Measurements from ENCODE around the gene MAPK1.
"Not testable (repeated sequence)": the region's sequence is repeated elsewhere in the genome, so short reads cannot be mapped to it uniquely, and the experiment has no call there.

MAPK1 gene

DNA sequence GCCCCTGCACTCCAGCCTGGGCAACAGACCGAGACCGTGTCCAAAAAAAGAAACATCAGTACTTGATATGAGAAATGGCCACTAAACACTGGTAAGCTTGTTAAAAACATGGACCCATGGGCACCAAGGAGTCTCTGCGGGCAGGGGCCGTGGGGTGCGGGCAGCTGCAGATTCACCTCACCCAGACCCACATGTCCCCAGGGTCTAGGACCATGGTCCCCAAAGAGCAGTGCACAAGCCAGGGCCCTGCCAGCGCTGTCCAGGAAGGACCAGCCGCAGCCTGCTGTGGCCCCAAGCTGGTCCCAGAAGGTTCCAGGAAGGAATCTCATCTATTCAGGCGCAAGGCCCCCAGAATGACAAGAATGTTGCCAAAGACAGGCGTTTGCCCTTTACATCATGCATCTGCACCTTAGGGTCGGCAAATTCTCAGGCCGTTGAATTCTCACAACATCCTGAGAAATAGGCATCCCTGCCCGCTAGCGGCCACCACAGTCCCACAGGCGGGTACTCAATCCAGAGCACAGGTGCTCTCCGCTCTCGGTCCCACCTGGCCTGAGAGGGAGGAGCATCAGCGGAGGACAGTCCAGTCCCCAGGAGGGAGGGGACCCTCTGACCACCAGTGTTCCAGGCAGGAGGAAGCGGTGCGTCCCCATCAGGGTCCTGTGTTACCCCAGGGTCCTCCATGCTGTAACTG lies 141.3 kb downstream of the MAPK1 start:
- DNase-seq (ENCODE audit: low read depth): no peak

DNA sequence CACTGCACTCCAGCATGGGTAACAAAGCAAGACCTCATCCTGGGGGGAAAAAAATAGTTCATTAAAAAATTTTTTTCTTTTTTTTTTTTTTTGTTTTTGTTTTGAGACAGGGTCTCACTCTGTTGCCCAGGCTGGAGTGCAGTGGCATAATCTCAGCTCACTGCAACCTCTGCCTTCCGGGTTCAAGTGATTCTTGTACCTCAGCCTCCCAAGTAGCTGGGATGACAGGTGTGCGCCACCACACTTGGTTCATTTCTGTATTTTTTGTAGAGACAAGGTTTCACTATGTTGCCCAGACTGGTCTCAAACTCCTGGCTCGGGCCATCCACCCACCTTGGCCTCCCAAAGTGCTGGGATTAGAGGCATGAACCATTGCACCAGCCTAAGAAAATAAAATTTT lies 142.9 kb downstream of the MAPK1 start:
- not testable (repeated sequence) for DNase-seq (ENCODE audit: low read depth)

DNA sequence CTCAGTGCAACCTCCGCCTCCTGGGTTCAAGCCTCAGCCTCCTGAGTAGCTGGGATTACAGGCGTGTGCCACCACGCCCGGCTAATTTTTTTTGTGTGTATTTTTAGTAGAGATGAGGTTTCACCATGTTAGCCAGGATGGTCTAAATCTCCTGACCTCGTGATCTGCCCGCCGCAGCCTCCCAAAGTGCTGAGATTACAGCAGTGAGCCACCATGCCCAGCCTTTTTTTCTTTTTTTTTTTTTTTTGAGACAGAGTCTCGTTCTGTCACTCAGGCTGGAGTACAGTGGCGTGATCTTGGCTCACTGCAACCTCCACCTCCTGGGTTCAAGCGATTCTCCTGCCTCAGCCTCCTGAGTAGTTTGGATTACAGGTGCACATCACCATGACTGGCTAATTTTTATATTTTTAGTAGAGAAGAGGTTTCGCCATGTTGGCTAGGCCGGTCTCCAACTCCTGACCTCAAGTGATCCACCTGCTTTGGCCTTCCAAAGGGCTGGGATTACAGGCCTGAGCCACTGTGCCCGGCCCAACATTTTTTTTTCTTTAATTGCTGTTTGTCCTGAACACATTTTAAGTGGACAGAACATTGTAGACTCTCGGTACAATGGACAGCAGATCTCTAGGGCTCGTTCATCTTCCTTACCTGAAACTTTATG lies 146.1 kb downstream of the MAPK1 start:
- DNase-seq (ENCODE audit: low read depth): not testable (repeated sequence)

DNA sequence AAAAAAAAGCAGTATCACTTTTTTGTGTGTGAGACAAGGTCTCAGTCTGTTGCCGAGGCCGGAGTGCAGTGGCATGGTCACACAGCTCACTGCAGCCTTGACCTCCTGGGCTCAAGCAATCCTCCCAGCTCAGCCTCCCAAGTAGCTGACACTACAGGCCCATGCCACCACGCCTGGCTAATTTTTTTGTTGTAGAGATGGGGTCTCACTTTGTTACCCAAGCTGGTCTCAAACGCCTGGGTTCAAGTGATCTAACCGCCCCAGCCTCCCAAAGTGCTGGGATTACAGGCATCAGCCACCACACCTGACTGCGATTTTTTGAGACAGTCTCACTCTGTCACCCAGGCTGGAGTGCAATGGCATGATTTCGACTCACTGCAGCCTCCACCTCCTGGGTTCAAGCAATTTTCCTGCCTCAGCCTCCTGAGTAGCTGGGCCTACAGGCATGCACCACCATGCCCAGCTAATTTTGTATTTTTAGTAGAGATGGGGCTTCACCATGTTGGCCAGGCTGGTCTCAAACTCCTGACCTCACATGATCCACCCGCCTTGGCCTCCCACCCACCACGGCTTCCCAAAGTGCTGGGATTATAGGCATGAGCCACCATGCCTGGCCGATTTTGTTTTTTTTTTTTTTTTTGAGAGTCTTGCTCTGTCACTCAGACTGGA lies 147.1 kb downstream of the MAPK1 start:
- DNase-seq (ENCODE audit: low read depth): not testable (repeated sequence)

DNA sequence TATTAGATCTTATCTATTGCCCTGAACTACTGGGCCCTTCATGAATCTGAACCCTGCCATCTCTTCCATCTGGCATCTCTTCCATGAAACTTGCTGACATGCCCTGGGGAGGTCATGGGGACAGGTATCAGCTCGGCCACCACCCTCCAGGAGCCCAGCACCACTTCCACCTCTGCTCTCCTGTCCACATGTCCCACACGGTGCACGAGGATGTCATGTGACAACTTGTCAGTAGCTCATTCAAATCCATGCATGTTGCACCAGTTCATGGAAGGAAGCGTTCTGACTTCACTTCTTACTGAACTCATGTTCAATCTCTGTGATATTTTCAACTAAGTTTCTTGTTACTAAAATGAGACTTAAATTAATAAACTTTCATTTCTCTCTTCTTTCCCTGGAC lies 148.4 kb downstream of the MAPK1 start:
- no peak for DNase-seq (ENCODE audit: low read depth)

DNA sequence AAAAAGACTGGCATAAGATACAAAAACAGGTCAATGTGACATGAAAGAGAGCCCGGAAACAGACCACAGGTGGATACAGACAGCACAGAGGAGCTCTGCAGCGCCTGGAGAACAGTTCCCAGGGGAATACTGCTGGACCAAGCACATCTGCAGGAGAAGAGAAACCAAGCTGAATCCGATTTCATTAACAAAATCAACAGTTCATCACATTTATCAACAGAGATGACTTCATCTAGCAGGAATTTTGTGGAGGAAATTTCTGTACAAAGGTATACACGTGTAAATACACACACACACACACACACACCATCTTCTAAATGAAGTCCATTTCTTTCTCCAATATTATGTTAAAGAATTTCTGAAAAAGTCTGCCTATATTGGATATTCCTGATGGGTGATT lies 148.9 kb downstream of the MAPK1 start:
- no peak for DNase-seq (ENCODE audit: low read depth)

DNA sequence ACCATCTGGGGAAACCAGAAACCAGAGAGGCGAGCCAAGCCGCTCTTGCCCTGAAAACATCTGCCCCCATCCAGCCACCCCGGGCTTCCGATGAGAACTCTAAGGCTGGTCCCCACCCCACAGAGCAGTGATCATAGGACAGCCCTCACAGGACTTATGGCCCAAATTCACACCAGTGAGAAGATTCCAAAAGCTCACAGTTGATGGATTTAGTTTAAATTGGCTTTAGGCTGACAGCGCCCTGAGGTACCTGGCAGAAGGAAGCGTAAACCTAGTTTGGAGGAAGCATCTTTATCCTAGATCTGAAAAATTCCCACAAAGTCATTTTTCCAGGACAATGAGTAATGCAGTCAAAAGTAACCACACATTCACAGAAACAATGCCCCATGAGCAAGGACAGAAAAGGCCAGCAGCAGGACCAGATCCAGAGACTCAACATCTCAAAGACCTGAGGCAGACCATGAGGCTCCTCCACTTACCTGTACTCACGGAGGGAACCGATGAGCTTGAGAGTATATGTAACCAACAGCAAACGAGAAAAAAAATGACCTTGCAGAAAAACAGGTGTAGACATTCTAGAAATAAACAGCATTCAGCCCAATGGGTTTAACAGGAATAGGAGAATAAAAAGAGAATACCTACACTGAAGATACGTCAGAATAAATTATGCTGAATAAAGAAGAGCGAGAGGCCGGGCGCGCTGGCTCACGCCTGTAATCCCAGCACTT lies 150.9 kb downstream of the MAPK1 start:
- not testable (repeated sequence) for DNase-seq (ENCODE audit: low read depth)

DNA sequence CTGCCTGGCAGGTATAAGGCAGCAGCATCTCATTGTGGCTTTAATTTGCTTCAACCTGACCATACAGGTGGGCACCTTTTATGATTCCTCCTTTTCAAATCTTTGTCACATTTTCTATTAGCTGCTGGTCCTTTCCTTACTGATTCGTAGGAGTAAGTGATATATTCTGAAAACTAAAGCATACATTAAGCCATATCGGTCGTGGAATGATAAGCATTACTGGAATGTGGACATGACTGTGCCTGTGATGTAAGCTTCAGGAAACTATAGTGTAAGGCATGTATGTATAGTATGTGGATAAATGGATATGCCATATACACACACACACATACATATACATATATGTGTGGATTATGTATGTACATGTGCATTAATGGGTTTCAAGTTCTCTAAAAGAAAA lies 152.7 kb downstream of the MAPK1 start:
- DNase-seq (ENCODE audit: low read depth): no peak

DNA sequence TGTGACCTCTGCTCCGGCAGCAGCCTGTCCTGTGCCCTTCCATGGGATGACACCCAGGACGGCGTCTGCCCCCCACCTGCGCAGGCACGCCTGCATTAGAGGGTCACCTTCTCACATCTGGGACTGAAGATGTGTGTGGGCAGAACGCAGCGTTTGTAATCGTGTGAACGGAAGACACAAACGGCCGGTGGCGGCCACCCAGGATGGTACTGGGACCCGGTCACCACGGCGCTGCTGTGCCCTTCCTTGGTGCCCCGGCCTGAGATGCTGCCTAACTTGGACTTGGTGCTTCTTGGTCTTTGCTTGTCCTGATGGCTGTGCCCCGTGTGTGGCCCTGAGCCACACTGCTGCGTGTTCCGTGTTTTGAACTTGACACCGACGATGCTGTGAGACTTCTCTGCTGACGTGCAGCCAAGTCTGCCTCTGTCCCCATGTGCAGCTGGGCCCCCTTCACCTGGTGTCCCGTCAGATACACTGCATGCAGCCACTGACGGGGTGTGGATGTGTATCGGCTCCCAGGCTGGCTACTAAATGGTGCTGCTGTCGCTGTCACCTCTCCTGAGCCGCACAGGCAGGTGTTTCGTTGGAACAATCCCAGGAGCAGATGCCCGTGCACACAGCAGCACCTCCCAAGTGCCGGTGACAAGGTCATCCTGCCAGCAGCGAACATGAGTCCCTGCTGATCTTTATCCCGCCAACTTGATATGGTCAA lies 153.2 kb downstream of the MAPK1 start:
- no peak for DNase-seq (ENCODE audit: low read depth)

DNA sequence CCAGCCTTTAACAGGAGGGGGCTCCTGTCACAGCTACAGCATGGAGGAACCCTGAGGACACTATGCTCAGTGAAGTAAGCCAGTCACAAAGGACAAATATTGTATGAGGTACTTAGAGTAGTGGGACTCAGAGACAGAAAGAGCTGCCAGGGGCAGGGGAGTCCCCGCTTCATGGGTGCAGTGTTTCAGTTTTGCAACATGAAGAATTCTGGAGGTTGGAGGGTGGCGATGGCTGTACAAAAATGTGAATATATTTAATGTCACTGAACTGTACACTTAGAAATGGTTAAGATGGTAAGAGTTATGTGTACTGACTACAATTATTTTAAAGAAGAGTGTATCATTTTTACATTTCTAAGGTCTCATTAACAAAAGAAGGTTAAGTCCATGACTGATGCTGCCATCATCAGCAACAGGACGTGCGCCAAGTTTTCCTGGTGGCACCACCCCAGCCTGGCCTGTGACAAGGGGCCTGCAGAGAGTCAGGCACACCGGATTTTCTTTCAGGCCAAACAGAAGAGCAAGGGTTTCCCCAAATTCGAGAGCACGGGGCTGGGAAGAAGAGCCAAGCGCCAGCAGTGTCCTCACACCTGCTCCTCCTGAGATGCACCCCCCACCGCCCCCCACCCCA lies 153.9 kb downstream of the MAPK1 start:
- DNase-seq (ENCODE audit: low read depth): no peak

DNA sequence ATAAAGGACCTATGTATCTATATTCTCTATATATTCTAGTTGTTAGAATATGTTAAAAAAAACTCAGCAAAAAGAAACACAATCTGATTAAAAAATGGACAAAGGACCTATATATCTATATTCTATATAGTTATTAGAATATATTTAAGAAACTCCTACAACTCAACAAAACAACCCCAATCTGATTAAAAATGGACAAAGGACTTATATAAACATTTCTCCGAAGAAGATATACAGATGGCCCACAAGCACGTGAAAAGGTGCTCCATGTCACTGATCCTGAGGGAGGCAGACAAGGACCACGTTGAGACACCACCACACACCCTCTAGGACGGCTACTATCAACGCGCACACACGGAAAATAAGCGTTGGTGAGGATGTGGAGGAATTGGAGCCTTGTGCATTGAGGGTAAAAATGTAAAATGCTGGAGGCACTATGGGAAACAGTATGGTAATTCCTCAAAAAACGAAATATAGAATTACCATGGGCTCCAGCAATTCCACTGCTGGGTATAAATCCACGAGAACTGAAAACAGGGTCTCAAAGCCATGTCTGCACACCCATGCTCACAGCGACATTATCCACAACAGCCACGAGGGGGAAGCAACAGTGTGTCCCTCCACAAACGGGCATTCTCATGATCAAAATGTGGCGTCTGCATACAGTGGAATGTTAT lies 154.6 kb downstream of the MAPK1 start:
- DNase-seq (ENCODE audit: low read depth): peak; percentile 38

DNA sequence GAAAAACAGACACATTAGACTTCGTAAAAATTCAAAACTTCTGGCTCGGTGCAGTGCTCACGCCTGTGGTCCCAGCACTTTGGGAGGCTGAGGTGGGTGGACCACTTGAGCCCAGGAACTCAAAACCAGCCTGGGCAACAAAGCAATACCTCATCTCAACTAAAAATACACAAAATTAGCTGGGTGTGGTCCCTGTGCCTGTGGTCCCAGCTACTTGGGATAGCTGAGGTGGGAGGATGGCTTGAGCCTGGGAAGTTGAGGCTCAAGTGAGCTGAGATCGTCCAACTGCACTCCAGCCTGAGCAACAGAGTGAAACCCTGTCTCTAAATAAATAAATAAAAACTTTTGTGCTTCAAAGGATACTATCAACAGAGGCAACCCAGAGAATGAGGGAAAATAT lies 155.6 kb downstream of the MAPK1 start:
- no peak for DNase-seq (ENCODE audit: low read depth)

DNA sequence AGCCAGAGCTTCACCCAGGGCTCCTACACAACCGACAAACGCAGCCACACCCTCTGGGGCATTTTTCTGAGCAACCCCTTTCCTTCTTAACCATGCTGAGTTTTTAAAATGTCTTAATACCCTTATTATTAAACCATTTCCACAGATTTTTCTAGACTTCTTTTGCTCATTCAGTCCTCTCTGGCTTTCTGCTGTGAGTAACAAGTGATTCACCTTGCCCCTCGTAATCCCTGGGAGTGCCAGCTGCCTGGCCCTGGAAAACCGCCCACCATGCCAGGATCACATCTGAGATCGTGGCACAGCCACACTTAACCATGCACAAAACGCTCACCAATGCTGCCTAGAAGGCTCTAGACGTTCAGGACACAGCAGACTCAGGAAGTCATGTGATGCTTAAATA lies 157.3 kb downstream of the MAPK1 start:
- no peak for DNase-seq (ENCODE audit: low read depth)

DNA sequence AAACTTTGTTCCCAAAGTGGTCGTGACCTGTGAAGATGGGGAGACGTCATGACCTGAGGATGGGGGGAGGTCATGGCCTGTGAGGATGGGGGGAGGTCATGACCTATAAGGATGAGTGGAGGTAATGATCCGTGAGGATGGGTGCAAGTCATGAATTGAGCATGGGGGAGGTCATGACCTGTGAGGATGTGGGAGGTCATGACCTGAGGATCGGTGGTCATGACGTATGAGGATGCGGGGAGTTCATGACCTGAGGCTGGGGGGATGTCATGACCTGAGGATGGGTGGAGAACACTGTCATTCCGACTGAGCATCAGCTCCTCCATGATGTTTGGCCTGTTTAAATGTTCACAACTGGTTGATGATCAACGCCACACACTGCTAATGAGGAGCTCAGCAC lies 157.8 kb downstream of the MAPK1 start:
- no peak for DNase-seq (ENCODE audit: low read depth)

DNA sequence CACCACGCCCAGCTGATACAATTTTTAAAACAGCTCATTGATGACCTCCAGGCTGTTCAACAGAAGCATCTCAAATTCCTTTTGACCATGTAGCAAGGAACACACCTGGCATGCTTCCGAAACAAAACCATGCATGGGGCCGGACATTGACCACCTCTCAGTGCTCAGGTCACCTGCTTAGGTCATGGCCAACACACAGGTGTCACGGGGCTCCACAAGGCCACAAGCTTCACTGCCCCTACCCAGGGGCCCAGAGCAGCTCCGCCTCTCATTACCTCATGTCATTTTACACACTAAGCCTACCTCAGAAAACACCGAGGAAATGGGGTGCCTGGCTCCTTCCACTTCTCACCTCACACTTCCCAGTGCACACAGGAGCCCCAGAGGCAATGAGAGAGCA lies 158.5 kb downstream of the MAPK1 start:
- DNase-seq (ENCODE audit: low read depth): no peak

DNA sequence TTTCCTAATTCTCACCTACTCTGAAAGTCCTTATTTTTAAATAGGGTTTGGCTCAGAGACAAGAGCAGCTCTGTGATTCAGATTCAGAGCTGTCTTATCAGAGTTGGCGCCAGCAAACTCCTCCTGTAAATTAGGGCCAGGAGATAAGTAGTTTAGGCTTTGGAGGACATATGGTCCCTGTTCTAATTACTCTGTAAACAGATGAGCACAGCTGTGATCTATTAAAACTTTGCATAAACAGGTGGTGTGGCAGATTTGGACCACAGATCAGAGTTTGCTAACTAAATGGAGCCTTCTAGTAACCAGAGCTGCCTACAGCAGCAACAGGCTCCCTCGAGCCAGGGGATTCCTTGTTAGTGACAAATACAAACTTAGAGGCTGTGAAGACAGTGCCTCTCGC lies 159.8 kb downstream of the MAPK1 start:
- no peak for DNase-seq (ENCODE audit: low read depth)
